ENCODE measurements around the gene DNAH7. TPM values are rescaled to one million over a fixed set of nuclear protein-coding genes. Genes with fewer than 3 reads are reported as not detected.

DNAH7 gene
- total and polyA plus RNA-seq, 2 donors (not counting 3 experiments of a cell fraction or from before 2014, with no cell fraction given): 0.15 to 0.24 TPM

DNA sequence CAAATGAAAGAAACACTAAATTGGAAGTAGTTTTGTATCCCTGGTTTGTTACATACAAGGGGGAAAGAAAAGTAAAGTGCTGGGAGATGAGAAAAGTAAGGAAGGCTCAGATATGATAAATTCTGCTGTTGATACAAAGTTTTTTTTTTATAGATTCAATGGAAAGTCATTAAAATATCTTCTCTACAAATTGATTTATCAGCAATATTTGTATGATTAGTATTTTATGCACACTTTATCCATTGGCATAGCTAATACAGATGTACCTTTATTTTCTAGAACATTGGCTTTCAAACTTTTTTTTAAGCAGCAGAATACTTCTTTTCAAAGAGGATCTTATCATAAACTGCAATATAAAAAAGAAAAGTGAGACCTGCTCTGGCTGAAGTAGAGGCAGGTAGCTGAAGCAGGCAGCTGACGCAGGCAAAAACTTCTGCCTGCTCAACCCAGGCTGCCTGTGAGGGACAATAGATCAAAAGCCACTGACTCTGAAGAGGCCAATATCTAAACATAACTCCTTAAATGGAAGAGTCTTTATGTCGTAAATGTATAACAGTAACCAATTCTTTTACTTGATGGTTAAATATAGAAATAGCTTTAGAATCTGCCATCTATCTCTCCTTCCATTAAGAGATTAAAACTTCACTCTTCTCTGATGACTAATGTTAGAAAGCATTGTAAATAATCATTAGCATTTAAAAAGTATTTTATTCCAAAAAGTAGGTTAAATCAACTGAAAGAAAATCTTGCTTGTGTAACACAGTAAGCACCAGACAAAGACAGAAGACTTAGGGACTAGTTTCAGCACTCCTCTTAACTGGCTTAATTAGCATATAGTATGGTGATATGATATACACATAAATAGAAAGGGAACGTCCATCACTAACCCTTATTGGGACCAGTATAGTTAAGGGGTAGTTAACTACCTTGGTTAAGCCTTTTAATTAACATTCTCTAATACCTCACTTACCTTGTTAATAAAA, 237.4 kb downstream of the DNAH7 start:
- H4K20me1 ChIP-seq (replicated peaks; ENCODE audit: control insufficient read depth, extremely low read depth, insufficient read depth, low read length): no peaks in the 10 kb centered on the region
- H2AFZ ChIP-seq (ENCODE audit: low read depth, low read length): no peak overlapping the region
- H3K9me1 ChIP-seq (replicated peaks; ENCODE audit: control insufficient read depth, extremely low read depth, insufficient read depth, low read length): no peaks in the 10 kb centered on the region
- H3K9me3 ChIP-seq (replicated peaks; ENCODE audit: control insufficient read depth, insufficient read depth, low read length): no peaks in the 10 kb centered on the region
- H3K9ac ChIP-seq (replicated peaks; ENCODE audit: extremely low read depth, insufficient read depth, low read length): no peak overlapping the region
- H3K27ac ChIP-seq (ENCODE audit: insufficient read depth, low read depth, low read length): no peak overlapping the region
- DNase-seq (ENCODE audit: low read depth, low spot score) (no peak), FAIRE-seq (no peak)
- TF ChIP-seq MYC (IDR thresholded peaks at IDR 0.05; ENCODE audit: low read depth, low read length) (no peak), FOS (IDR thresholded peaks at IDR 0.05; ENCODE audit: borderline replicate concordance, insufficient read depth, low read length) (no peak), POLR2A (IDR thresholded peaks at IDR 0.05; ENCODE audit: low read depth, low read length) (no peak), POLR2AphosphoS5 (IDR thresholded peaks at IDR 0.05; ENCODE audit: insufficient read depth, low read depth, low read length) (no peak), EZH2 (IDR thresholded peaks at IDR 0.05; ENCODE audit: borderline replicate concordance, low read depth, low read length, severe bottlenecking) (no peak), JUN (IDR thresholded peaks at IDR 0.05; ENCODE audit: borderline replicate concordance, insufficient read depth, insufficient read length, low read depth) (no peak), GATA2 (IDR thresholded peaks at IDR 0.05; ENCODE audit: insufficient read depth, insufficient read length, low read depth, low read length) (no peak)
- TF ChIP-seq, protein P1, sequence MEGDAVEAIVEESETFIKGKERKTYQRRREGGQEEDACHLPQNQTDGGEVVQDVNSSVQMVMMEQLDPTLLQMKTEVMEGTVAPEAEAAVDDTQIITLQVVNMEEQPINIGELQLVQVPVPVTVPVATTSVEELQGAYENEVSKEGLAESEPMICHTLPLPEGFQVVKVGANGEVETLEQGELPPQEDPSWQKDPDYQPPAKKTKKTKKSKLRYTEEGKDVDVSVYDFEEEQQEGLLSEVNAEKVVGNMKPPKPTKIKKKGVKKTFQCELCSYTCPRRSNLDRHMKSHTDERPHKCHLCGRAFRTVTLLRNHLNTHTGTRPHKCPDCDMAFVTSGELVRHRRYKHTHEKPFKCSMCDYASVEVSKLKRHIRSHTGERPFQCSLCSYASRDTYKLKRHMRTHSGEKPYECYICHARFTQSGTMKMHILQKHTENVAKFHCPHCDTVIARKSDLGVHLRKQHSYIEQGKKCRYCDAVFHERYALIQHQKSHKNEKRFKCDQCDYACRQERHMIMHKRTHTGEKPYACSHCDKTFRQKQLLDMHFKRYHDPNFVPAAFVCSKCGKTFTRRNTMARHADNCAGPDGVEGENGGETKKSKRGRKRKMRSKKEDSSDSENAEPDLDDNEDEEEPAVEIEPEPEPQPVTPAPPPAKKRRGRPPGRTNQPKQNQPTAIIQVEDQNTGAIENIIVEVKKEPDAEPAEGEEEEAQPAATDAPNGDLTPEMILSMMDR (IDR thresholded peaks at IDR 0.05; ENCODE audit: extremely low read depth in 1 of 2, insufficient read depth in 1 of 2, low read depth in 1 of 2, low read length in 2 of 2): no peak
- TF ChIP-seq, protein P2, sequence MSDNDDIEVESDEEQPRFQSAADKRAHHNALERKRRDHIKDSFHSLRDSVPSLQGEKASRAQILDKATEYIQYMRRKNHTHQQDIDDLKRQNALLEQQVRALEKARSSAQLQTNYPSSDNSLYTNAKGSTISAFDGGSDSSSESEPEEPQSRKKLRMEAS (IDR thresholded peaks at IDR 0.05; ENCODE audit: insufficient read depth, insufficient read length): no peak
- H3K4me2 ChIP-seq (ENCODE audit: insufficient read depth, low read length): no peak overlapping the region
- intact Hi-C loops (cut with micrococcal nuclease) (no loop called here), dilution Hi-C loops (cut with MboI; ENCODE audit: extremely low pct_ligation_motif_present, low sequenced_read_pairs) (no loop called here)
- no peaks in the 10 kb centered on the region for H3K4me1 ChIP-seq (ENCODE audit: control insufficient read depth, extremely low read depth, insufficient read depth, low read length)
- H3K36me3 ChIP-seq (ENCODE audit: control insufficient read depth in 2 of 2, extremely low read depth in 1 of 2, insufficient read depth in 2 of 2, low read length in 2 of 2): no peaks in the 10 kb centered on the region
- H3K79me2 ChIP-seq (ENCODE audit: control insufficient read depth, insufficient read depth, low read length): no peaks in the 10 kb centered on the region
- no TSS peak for BruUV-seq (replicated peaks)
- no peak overlapping the region for H3K4me3 ChIP-seq (replicated peaks in 1 of 3; ENCODE audit: insufficient read depth in 1 of 3, low read depth in 1 of 3, low read length in 3 of 3)
- ChIA-PET CTCF (no interaction called here), POLR2A (no interaction called here)
- no peaks in the 10 kb centered on the region for H3K27me3 ChIP-seq (ENCODE audit: control insufficient read depth in 2 of 2, insufficient read depth in 2 of 2, low read length in 2 of 2)
